Activated naive CD8-positive, alpha-beta T cell (primary cell): ENCODE results near the gene BRIX1.
"Not testable (repeated sequence)": the region's sequence is repeated elsewhere in the genome, so short reads cannot be mapped to it uniquely, and the experiment has no call there.

ENCODE experiments used
- H3K27ac Mint-ChIP-seq: one replicate; pipeline ENCODE4 v1.8.0; 2021; ENCODE audit warnings: mixed read lengths
- H3K27me3 Mint-ChIP-seq: one replicate; pipeline ENCODE4 v1.8.0; 2021; ENCODE audit warnings: mixed read lengths
- H3K36me3 Mint-ChIP-seq: one replicate; pipeline ENCODE4 v1.8.0; 2021; ENCODE audit warnings: mixed read lengths
- H3K4me1 Mint-ChIP-seq: one replicate; pipeline ENCODE4 v1.8.0; 2021; ENCODE audit warnings: low read depth, mixed read lengths
- H3K4me3 Mint-ChIP-seq: one replicate; pipeline ENCODE4 v1.8.0; 2021; ENCODE audit warnings: mild to moderate bottlenecking, mixed read lengths
- H3K9me3 Mint-ChIP-seq: one replicate; pipeline ENCODE4 v1.8.0; 2021; ENCODE audit warnings: low read depth, mixed read lengths

The BRIX1 gene

DNA sequence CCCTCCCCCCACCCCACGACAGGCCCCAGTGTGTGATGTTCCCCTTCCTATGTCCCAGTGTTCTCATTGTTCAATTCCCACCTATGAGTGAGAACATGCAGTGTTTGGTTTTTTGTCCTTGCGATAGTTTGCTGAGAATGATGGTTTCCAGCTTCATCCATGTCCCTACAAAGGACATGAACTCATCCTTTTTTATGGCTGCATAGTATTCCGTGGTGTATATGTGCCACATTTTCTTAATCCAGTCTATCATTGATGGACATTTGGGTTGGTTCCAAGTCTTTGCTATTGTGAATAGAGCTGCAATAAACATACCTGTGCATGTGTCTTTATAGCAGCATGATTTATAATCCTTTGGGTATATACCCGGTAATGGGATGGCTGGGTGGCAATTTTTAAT lies 56.1 kb downstream of the BRIX1 start:
- peaks cover 11% of the 10 kb centered on the region for H3K36me3 Mint-ChIP-seq
- H3K27me3 Mint-ChIP-seq, H3K4me3 Mint-ChIP-seq, H3K27ac Mint-ChIP-seq, H3K9me3 Mint-ChIP-seq, H3K4me1 Mint-ChIP-seq: not testable (repeated sequence)
